Activated T-cell treated with anti-CD3 and anti-CD28 coated beads, Interleukin-2, amount 50 U/mL, for 72 hours (primary cell): ENCODE measurements around the gene POLN. TPM values are rescaled to one million over a fixed set of nuclear protein-coding genes. Genes with fewer than 3 reads are reported as not detected.
A peak's percentile ranks its signal among the peaks of the same experiment; 100 is the strongest.

Experiments
- ATAC-seq, 2 donors: fragments of 150-1000 bp; cut with Tn5 transposase; replicated peaks in 1 of 2; 2 replicates each; pipeline ENCODE4 v1.10.0; 2021; ENCODE audit warnings: moderate library complexity in 2 of 2, mild to moderate bottlenecking in 1 of 2
- DNase-seq, 2 donors: peaks; one replicate each; pipeline ENCODE4 v3.0.0; 2021 to 2022; ENCODE audit warnings: mixed read lengths in 1 of 2
- H3K27ac Mint-ChIP-seq: one replicate; pipeline ENCODE4 v1.8.0; 2022; ENCODE audit warnings: mild to moderate bottlenecking, moderate library complexity, mixed read lengths
- H3K27me3 Mint-ChIP-seq: one replicate; pipeline ENCODE4 v1.8.0; 2022; ENCODE audit warnings: low read depth, mixed read lengths
- H3K36me3 Mint-ChIP-seq, 2 donors: one replicate each; pipeline ENCODE4 v1.8.0; 2022; ENCODE audit warnings: mixed read lengths in 2 of 2, mild to moderate bottlenecking in 1 of 2; ENCODE audit not compliant: insufficient read depth in 2 of 2
- H3K4me1 Mint-ChIP-seq: one replicate; pipeline ENCODE4 v1.8.0; 2022; ENCODE audit warnings: low read depth, mixed read lengths
- H3K4me3 Mint-ChIP-seq, 2 donors: one replicate each; pipeline ENCODE4 v1.8.0; 2022; ENCODE audit warnings: mild to moderate bottlenecking in 2 of 2, mixed read lengths in 2 of 2, moderate library complexity in 2 of 2
- H3K9me3 Mint-ChIP-seq, 2 donors: one replicate each; pipeline ENCODE4 v1.8.0; 2022; ENCODE audit warnings: mixed read lengths in 2 of 2
- total RNA-seq, 2 donors: library from RNA; stranded (reverse); gene quantifications; one replicate each; pipeline ENCODE4 v1.2.3, GENCODE V29; 2022

Gene POLN
- total RNA-seq, 2 donors from 2014 or later: 4.6 TPM

DNA sequence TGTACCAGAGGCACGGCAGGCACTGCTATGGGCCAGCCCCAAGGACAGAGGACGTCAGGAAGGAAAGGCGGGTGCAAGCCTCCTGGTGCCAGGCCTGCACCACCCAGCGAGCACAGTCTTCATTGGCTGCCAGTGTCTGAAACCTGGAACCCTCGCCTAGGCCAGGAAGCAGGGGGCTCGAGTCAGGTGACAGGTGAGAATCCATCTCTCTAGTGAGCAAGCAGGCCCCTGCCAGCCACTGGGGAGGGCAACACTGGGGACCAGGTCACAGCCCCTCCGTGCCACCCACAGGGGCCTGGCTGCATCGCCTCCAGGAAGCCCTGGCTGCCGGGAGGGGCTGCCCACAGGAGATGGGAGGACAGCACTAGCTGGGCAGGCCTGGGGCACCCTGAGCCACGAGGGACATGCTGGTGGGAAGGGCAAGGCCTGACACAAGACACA, 6.9 kb upstream of the POLN start:
- peak in 1 of 2 donors; percentile 0 for DNase-seq
- H3K27me3 Mint-ChIP-seq: no peaks in the 10 kb centered on the region

DNA sequence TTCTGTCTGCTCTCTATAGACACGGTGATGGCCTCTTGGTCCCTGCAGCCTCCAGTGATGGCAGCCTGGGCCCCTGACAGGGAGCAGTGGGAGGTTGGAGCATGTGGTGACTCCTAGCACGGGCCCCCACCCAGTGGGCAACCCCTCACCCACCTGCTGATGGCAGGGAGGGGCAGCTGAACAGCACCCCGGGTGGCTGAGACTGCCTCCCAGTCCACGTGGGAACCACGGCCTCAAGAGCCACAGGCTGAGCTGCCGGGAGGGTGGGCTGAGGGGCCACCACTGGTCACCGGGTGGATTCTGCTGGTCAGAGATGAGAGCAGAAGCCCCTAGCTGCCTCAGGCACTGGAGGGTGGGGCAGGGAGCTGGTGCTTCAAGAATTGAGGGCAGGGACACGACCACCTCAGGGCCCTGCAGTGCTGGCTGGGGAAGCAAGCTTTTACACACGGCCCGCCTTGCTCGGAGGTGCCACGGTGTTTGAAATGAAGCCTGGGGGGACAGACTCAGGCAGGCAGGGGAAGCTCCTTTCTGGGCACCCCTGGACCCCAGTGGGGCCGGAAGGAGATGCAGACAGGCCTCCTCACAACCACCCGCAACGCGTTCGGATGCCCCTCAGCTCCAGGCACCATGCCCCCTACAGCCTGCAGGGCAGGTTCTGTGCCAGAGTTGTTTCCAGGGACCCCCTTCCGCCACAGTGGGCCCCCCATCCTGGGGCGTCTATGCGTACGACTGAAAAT, 6.3 kb upstream of the POLN start:
- DNase-seq (no peak), ATAC-seq (no peak)
- no peaks in the 10 kb centered on the region for H3K36me3 Mint-ChIP-seq
- no peaks in the 10 kb centered on the region for H3K27me3 Mint-ChIP-seq
- H3K27ac Mint-ChIP-seq: no peak overlapping the region
- no peak overlapping the region for H3K4me3 Mint-ChIP-seq
- H3K4me1 Mint-ChIP-seq: peaks cover 20% of the 10 kb centered on the region
- no peaks in the 10 kb centered on the region for H3K9me3 Mint-ChIP-seq

More for the DNA sequence above, 6.9 kb upstream of the POLN start:
- Mint-ChIP-seq H3K4me1 (peaks cover 14% of the 10 kb centered on the region), H3K36me3 (no peaks in the 10 kb centered on the region), H3K27ac (no peak overlapping the region), H3K4me3 (no peak overlapping the region), H3K9me3 (no peaks in the 10 kb centered on the region)
- no peak for ATAC-seq

DNA sequence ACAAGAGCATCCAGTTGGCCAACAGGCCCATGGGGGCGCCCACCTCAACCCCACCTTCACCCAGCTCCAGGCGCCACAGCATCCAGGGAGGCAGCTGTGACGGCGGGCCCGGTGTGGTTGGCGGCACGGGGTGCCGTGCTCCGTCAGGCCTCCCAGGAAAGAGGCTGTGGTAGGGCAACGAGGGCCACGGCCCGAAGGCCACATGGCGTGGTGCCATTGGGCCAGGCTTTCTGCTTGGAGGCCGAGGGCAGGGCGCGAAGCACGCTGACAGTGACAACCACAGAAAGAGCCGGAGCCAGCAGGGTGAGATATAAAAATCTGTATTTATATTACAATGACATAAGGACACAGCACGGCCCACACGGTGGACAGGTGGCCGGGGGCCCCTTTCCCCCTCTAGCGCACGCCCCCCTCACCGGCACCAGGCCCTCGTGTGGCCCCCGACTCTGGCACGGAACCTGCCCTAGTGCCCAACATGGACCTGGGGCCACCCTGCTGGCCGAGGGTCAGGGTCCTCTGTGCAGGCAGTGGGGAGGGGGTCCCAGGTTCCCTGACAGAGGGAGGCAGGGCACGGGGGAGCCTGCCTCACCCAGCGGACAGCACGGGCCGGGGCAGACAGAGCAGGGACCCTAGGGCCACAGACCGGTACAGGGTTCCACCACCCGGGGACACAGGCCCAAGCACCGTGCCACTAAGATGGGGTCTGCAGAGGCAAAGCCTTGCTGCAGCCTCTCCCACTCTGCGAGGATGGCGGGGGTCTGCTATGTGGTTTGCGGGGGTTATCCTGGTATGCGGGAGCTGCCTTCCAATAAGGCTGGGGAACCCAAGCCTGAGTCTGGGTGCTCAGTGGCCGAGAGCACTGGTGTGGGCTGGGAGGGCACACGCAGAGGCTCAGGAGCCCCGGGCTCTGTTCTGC, 5.5 kb upstream of the POLN start:
- no peak overlapping the region for H3K27ac Mint-ChIP-seq
- no peak for ATAC-seq
- H3K4me3 Mint-ChIP-seq: no peak overlapping the region

DNA sequence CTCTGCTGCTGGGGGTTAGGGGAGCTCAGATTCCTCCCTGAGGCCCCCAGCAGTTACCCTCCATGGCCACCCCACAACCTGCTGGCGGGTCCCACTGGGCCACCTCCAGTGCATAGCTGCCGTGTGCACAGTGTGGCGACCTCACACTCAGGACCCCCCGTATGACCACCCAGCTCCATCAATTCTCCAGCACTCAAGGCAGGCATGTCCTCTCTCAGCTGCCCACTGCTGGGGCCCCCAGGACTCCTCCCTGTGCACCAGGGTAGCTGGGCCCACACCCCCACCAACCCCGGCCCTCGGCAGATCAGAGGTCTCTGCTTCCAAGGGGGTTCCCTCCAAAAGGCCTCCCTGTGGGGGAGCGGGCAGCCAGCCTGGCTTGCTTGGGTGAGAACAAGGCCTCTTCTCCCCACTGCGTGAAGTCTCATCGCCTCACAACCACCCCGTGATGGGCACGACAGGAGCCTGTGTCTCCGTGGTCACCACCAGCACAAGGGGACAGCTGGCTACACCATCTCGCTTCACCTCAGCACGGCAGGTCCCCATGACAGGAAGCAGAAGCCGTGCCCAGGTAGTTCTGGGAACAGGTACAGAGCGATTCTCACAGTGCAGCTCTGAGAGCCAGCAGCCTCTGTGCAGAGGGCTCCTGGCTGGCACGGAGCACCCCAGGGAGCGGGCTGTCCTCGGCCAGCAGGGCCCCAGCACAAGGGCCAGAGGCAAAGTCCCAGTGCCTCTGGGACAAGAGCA, 4.6 kb upstream of the POLN start:
- Mint-ChIP-seq H3K4me1 (peaks cover 21% of the 10 kb centered on the region), H3K9me3 (no peaks in the 10 kb centered on the region), H3K36me3 (no peaks in the 10 kb centered on the region), H3K27ac (no peak overlapping the region), H3K4me3 (no peak overlapping the region), H3K27me3 (no peaks in the 10 kb centered on the region)
- ATAC-seq (no peak), DNase-seq (peak in 1 of 2 donors; percentile 1)

More for the DNA sequence above, 5.5 kb upstream of the POLN start:
- Mint-ChIP-seq H3K36me3 (no peaks in the 10 kb centered on the region), H3K4me1 (peaks cover 21% of the 10 kb centered on the region), H3K9me3 (no peaks in the 10 kb centered on the region), H3K27me3 (no peaks in the 10 kb centered on the region)
- no peak for DNase-seq

DNA sequence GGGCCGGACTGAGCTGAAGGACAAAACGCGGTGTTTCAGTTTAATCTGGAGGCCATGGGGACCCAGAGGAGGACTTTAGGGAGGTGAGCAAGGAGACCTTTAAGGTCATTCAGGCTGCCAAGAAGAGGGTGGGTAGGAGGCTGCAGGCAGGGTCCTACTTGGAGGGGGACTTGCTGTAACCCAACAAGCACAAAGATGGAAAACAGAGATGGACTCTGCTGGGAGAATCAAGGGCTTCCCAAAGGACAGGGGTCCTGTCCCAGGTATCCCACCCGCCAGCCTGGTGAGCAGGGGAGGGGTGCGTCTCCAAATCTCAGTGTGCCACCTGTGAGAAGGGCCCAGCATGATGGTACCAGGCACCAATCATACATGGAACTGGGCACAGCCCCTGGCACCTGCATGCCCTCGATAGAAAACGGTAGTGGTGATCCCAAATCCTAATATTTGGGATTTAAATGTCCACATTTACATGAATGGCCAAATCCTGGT, 3.9 kb upstream of the POLN start:
- Mint-ChIP-seq H3K4me1 (peaks cover 22% of the 10 kb centered on the region), H3K27me3 (no peaks in the 10 kb centered on the region), H3K27ac (no peak overlapping the region), H3K36me3 (peaks cover 2% of the 10 kb centered on the region in 2 donors), H3K4me3 (no peak overlapping the region), H3K9me3 (no peaks in the 10 kb centered on the region)
- ATAC-seq (no peak), DNase-seq (no peak)

DNA sequence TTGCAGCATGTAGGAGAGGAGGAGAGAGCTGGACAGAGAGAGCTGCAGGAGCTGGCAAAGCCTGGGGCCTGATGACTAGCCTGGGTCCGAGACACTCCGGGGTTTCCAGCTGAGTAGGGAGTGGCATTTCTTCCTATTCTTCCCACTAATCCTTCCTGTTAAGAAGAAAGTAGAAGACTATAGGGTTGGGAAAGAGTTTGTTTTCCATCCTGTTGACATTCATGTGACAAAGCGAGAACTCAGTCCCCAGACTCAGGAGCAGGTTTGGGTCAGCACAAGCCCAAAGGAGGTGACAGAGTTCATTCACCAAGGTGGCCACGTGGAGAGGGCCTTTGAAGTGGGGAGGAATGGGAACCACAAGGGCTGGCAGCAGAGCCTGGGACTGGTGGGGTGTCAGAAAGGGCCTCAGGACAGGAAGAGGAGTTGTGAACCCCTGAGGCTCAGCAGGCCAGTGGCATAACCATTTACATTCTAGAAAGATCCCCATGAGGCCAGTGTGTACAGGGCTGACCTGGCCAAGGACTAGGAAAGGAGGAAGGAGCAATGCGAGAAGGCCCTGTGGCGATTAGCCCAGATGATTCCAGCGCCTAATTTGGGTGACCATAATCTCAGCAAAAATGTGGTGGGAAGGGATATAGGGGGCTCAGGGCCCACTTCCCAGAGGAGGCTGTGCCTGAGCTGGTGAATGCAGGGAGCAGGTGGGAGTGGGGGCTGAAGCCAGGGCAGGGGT, 3.3 kb upstream of the POLN start:
- ATAC-seq (no peak), DNase-seq (peak in 1 of 2 donors; percentile 1)
- Mint-ChIP-seq H3K36me3 (peaks cover 2 to 8% of the 10 kb centered on the region in 2 donors), H3K9me3 (no peaks in the 10 kb centered on the region), H3K4me1 (peaks cover 28% of the 10 kb centered on the region), H3K27me3 (no peaks in the 10 kb centered on the region), H3K27ac (peak overlapping the region; percentile 17), H3K4me3 (no peak overlapping the region)

DNA sequence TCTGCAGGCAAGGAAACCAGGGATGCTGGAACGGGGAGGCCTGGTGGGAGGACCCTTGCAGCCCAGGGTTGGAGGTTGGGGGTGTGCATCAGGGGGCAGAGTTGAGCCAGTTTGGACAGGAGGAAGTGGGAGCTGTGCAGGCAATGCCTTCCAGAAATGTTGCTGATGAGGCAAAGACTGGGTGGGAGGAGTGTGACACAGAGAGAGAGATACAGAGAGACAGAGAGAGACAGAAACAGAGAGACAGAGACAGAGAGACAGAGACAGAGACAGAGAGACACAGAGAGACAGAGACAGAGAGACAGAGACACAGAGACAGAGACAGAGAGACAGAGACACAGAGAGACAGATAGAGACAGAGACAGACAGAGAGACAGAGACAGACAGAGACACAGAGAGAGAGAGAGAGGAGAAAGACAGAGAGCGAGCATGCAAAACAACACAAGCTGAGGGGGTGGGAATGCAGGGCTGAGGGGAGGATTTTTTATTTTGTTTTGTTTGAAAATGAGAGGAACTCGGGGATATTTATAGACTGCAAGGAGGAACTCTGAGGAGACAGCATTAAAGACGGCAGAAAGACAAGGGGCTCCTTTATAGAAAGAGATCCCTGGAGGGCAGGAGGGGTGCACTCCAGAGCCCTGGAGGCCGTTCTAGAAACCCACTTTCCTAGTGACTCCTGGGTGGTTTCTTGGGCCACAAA, 1.9 kb upstream of the POLN start:
- peak overlapping the region; percentile 12 for H3K27ac Mint-ChIP-seq

DNA sequence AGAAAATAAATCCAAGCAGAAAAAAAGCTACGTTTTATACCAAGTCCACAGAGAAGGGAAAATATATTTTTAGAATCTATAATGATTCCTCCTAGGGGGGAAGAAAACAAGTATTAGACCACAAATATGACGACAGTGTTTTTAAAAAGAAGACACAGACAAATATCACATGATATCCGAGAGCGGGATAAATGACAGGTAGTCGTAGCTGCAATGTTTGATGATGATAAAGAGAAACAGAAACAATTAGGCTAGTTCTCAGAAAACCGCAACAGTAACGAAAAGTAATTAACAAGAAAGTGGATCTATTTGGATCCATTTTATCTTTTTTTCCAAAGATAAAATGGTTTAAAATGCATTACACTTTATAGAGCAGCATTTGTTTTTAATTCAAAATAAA, 918 bp downstream of the POLN start:
- Mint-ChIP-seq H3K27ac (peak overlapping the region; percentile 93), H3K9me3 (no peaks in the 10 kb centered on the region), H3K4me3 (peak overlapping the region; percentile 92 to 93), H3K36me3 (peaks cover 4 to 21% of the 10 kb centered on the region in 2 donors), H3K4me1 (peaks cover 61% of the 10 kb centered on the region), H3K27me3 (no peaks in the 10 kb centered on the region)
- DNase-seq: no peak
- ATAC-seq: no peak

More for the DNA sequence above, 1.9 kb upstream of the POLN start:
- H3K36me3 Mint-ChIP-seq: peaks cover 2 to 15% of the 10 kb centered on the region in 2 donors
- H3K27me3 Mint-ChIP-seq: no peaks in the 10 kb centered on the region
- peaks cover 42% of the 10 kb centered on the region for H3K4me1 Mint-ChIP-seq
- ATAC-seq: no peak
- DNase-seq: peak; percentile 23 to 27
- no peak overlapping the region for H3K4me3 Mint-ChIP-seq
- H3K9me3 Mint-ChIP-seq: no peaks in the 10 kb centered on the region

DNA sequence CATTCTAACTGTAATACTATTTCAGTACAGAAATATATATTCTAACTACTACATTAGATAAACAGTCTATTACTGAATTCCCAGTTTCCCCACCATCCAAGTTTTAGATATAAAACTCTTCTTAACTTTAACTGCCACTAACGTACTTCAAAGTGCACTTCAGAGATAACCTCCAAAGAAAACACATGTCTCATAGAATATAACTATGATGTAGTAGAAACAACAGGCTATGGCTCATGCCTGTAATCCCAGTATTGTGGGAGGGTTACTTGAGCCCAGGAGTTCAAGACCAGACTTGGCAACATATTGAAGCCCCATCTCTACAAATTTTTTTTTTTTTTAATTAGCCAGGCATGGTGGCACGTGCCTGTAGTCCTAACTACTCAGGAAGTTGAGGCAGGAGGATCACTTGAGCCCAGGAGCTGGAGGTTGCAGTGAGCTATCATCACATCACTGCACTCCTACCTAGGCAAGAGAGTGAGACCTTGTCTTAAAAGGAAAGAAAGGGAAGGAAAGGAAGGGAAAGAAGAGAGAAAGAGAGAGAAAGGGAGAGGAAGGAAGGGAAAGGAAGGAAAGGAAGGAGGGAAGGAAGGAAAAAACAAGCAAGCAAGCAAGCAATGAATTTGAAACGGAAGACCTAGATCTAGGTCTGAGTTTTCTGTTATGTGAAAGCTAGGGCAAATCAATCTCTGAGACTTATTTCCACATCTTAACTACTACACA, 4.8 kb downstream of the POLN start:
- Mint-ChIP-seq H3K27me3 (no peaks in the 10 kb centered on the region), H3K4me1 (peaks cover 52% of the 10 kb centered on the region), H3K4me3 (peak overlapping the region; percentile 7 to 29), H3K27ac (peak overlapping the region; percentile 15), H3K9me3 (no peaks in the 10 kb centered on the region), H3K36me3 (peaks cover 4 to 35% of the 10 kb centered on the region in 2 donors)
- ATAC-seq (no peak), DNase-seq (no peak)

DNA sequence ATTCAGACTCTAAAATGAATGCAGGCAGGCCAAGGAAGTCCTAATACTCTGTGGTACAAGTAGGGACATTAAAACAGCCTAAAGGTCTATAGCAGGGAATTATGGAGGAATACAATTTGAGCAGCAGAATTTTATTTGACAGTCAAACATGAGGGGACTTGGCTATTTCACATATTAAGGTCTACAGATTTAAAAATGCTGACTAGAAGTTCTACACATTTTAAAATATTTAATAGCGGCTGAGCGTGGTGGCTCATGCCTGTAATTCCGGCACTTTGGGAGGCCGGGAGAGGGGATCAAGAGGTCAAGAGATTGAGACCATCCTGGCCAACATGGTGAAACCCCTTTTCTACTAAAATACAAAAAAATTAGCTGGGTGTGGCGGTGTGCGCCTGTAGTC, 10.8 kb downstream of the POLN start:
- Mint-ChIP-seq H3K9me3 (no peaks in the 10 kb centered on the region), H3K27ac (no peak overlapping the region), H3K36me3 (peaks cover 0 to 16% of the 10 kb centered on the region in 2 donors), H3K4me3 (no peak overlapping the region), H3K4me1 (peaks cover 12% of the 10 kb centered on the region), H3K27me3 (no peaks in the 10 kb centered on the region)
- DNase-seq (no peak), ATAC-seq (no peak)

DNA sequence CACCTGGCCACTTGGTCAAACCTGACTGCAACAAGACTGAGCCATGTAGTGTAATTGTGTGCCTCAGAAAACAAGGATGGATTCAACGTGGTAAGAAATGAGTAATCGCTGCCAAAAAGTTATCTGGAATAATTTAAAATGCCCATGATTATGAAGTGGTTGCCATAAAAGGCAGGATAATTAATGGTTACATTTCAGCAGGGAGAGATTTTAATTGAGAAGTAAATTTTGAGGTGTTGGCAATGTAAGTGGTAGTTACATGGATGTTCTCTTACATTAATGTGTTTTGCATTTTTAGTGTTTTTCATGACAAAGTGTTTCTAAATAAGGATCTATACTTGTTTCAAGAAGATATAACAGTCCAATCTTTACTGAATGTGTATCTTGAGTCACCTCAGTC, 15.7 kb downstream of the POLN start:
- ATAC-seq (no peak), DNase-seq (no peak)
- Mint-ChIP-seq H3K36me3 (peaks cover 0 to 4% of the 10 kb centered on the region in 2 donors), H3K4me3 (no peak overlapping the region), H3K9me3 (no peaks in the 10 kb centered on the region), H3K27ac (no peak overlapping the region), H3K27me3 (no peaks in the 10 kb centered on the region), H3K4me1 (no peaks in the 10 kb centered on the region)
